ENCODE data around the gene RXRG. TPM values are rescaled to one million over a fixed set of nuclear protein-coding genes. Genes with fewer than 3 reads are reported as not detected.

The RXRG gene
- total RNA-seq, 2 experiments from 2014 or later, result 0.19 TPM; not detected in 1

DNA sequence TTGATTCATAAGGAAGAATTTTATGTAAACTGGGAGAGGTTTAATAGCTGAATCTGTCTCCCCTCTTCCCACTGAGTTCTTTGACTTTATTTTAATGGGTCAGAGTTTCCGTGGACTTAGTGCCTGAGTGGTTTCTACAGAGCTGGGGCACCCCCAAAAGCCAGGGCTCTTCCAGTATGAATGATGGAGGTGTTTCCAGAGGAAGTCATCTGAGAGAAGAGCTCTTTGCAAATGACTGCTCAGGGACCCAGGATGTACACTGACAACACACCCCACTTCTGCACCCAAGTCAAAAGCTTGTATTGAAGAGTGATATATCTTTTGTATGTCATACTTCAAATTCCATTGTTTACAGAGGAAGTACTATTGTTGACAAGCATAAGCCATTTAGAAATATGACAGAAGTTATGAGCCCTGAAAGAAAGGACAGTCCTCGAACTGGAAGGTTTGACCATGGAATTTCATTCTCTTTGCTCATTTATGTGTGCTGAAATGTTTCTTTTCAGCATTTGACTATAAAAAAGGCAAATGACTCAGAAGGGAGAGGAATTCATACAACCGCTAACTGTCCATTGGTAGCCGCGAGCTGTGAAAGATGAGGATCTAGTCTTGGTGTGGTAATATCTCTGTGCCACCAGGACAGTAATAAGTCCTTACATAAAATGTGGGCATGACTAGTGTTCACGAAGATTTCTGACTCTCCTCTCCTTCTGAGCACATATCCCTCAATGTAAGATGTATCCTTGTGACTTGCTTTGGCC, 63.0 kb downstream of the RXRG start:
- Mint-ChIP-seq H3K4me1 (ENCODE audit: low read depth) (peaks cover 3% of the 10 kb centered on the region), H3K9me3 (no peaks in the 10 kb centered on the region), H3K27ac (no peak overlapping the region), H3K4me3 (no peak overlapping the region), H3K27me3 (peaks cover 21% of the 10 kb centered on the region), H3K36me3 (no peaks in the 10 kb centered on the region)
- intact Hi-C loops (cut with micrococcal nuclease), result no loop called here
- ChIA-PET CTCF (interaction anchor here (5.5 to 6.3 kb wide), 2 partner anchors 11 to 14 kb away, joined by 28 to 56 read pairs; no protein-coding TSS in a partner anchor), POLR2A (no interaction called here)
- DNase-seq, result no peak

DNA sequence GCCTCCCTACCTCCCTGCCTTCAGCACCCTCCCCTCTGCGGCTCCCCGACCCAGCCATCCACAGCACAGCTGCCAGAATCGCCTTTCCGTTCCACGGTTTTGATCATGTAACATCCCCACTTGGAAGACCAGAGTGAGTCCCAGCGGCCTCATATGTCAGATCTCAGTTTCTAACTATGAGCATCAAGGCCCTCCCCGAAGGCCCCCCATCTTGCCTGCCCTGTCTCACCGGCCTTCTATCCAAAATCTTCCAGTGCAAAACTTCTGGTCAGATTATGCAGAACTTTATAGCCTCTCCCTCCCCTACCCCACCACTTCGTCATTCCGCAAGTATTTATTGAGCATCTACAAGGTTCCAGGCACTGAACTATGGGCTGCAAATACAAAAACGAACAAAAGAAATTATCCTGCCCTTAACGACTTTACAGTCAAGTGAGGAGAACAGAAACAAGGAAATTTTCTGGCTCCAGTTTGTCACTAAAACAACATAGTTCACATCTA, 68.1 kb downstream of the RXRG start:
- POLR2A ChIA-PET, result no interaction called here
- CTCF ChIA-PET, result interaction anchor here (0.6 to 2.9 kb wide), 4 partner anchors 8 to 17 kb away, joined by 3 to 34 read pairs (median 8); no protein-coding TSS in a partner anchor
- intact Hi-C loops (cut with micrococcal nuclease), result no loop called here
- no peaks in the 10 kb centered on the region for H3K9me3 Mint-ChIP-seq
- DNase-seq, result no peak
- H3K27me3 Mint-ChIP-seq, result peaks cover 48% of the 10 kb centered on the region
- peak overlapping the region; percentile 50 for H3K4me3 Mint-ChIP-seq
- H3K36me3 Mint-ChIP-seq, result no peaks in the 10 kb centered on the region
- no peak overlapping the region for H3K27ac Mint-ChIP-seq
- peaks cover 16% of the 10 kb centered on the region for H3K4me1 Mint-ChIP-seq (ENCODE audit: low read depth)

DNA sequence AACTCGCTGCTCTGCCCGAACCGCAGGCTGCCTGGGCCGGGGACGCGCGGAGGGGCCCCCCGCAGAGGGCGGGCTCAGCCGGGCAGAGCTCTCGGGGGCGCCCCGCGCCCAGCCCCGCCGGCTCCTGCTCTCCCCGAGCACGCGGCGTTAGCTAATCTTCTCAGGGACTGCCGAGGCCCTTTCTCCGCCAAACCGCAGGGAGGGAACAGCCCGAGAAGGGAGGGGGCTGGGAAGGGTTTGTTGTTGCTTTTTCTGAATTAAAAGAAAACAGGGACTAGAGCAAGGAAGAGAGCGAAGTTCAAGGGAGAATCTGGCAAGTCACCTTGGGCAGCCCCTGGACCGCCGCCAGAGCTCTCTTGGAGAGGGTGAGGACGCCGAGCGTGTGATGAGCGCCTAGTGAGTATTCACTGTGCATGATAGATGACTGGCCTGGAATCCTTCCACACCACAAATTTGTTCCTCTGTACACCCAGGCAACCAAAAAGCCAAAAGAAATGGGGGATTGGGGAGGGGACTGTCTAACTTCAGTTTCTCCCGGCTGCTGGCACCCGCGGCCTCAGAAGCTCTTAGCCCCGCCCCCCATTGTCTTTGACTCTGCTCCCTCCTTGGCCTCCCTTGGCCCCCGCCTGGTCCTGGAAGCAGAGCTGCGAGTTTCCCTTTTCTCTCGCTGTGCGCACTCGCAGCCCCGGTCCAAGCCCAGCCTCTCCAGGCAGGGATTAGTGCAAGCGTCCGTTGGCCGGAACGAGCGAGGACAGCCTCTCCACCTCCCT, 68.7 kb downstream of the RXRG start:
- H3K4me1 Mint-ChIP-seq (ENCODE audit: low read depth), result peaks cover 16% of the 10 kb centered on the region
- no peaks in the 10 kb centered on the region for H3K36me3 Mint-ChIP-seq
- peak overlapping the region; percentile 50 for H3K4me3 Mint-ChIP-seq
- H3K27me3 Mint-ChIP-seq, result peaks cover 51% of the 10 kb centered on the region
- no peaks in the 10 kb centered on the region for H3K9me3 Mint-ChIP-seq
- DNase-seq, result peak; percentile 64
- H3K27ac Mint-ChIP-seq, result no peak overlapping the region
- intact Hi-C loops (cut with micrococcal nuclease), result no loop called here
- ChIA-PET POLR2A (no interaction called here), CTCF (interaction anchor here (0.8 to 2.9 kb wide), 4 partner anchors 9 to 247 kb away, joined by 3 to 34 read pairs (median 8); no protein-coding TSS in a partner anchor)

DNA sequence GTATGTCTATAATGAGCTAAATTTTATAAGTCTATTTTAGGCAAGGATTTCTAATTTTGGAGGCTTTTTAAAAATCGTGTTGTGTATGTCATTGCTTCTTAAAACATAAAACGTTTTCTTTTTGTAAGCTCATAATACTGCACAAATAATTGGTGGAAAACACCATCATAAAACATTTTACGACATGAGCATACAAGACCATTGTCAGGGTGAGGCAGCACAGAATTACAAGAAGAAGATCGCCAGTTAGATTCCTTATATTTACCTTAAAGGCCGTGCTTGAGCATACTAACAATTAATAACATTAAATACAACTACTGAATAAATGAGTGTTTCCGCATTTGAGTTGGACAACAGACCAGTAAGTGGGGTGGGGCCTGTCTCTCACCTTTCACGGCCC, 69.3 kb downstream of the RXRG start:
- intact Hi-C loops (cut with micrococcal nuclease), result no loop called here
- H3K27ac Mint-ChIP-seq, result no peak overlapping the region
- peaks cover 57% of the 10 kb centered on the region for H3K27me3 Mint-ChIP-seq
- no peak for DNase-seq
- H3K9me3 Mint-ChIP-seq, result no peaks in the 10 kb centered on the region
- no peaks in the 10 kb centered on the region for H3K36me3 Mint-ChIP-seq
- ChIA-PET POLR2A (no interaction called here), CTCF (interaction anchor here (0.8 to 2.9 kb wide), 3 partner anchors 8 to 246 kb away, joined by 3 to 34 read pairs (median 4); no protein-coding TSS in a partner anchor)
- H3K4me1 Mint-ChIP-seq (ENCODE audit: low read depth), result peaks cover 16% of the 10 kb centered on the region
- no peak overlapping the region for H3K4me3 Mint-ChIP-seq

DNA sequence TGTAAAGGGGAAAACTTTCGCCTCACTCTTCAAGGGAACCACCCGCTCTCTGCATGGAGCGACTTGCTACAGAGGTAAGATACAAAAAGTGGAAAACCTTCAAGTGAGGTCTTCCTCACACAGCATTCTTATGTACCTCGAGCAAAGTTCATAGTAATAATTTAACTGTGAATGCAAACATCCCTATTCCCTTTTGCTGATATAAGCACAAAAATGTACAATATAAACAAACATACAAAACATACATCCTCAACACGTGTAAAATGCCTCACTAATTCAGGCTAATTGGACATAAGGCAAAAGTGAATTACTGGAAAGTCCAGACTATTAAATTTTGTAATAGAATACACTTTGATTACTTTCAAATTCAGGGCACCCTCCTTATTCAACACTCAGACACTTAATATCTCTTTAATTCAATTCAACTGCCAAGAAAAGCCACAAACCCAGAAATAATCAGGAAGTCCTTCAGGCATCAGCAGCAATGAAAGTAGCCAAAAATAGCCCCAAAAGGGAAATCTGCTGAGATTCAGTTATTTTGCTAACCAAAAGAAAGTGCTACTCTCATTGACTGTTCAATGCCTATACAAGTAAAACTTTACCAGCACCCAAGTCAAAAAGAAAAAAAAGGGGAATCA, 73.2 kb downstream of the RXRG start:
- intact Hi-C loops (cut with micrococcal nuclease), result no loop called here
- no peak for DNase-seq
- ChIA-PET CTCF (interaction anchor here (5.7 kb wide), 1 partner anchor 15 kb away, joined by 57 read pairs; the partner anchor contains the start of gene LMX1A), POLR2A (no interaction called here)
- Mint-ChIP-seq H3K27ac (no peak overlapping the region), H3K36me3 (no peaks in the 10 kb centered on the region), H3K4me3 (no peak overlapping the region), H3K9me3 (no peaks in the 10 kb centered on the region), H3K4me1 (ENCODE audit: low read depth) (peaks cover 11% of the 10 kb centered on the region), H3K27me3 (peaks cover 82% of the 10 kb centered on the region)

DNA sequence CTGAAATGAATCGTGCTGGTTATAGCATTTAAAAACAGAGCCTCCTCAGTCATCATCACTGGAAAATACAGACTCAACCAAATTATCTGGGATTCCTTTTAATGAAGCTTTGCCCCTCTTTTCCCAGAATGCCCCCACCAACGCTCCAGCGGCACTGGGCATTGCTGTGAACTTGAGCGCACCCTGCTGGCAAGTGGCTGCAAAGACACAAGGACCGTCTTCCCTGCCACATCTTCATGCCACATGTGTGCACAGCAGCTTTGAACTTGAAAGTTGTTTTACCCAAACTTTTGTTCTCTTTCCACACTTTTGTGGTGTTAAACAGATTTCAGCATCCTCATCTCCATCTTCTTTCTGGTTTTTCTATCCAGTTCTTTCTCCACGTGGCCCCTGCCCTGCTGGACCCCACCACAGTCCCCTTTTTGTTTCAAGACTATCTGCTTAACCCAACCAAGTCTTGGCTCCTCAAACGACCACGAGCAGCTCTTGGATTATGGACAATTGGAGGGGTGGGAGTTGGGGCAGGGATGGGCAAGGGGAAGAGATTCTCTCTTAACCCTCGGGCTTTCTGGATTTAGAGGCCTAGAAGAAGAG, 75.6 kb downstream of the RXRG start:
- Mint-ChIP-seq H3K4me3 (no peak overlapping the region), H3K36me3 (no peaks in the 10 kb centered on the region), H3K27ac (no peak overlapping the region), H3K4me1 (ENCODE audit: low read depth) (no peaks in the 10 kb centered on the region), H3K27me3 (peaks cover 63% of the 10 kb centered on the region), H3K9me3 (no peaks in the 10 kb centered on the region)
- ChIA-PET CTCF (interaction anchor here (0.6 to 5.7 kb wide), 21 partner anchors 8 to 240 kb away, joined by 3 to 57 read pairs (median 4); partner anchors contain the start of gene LMX1A), POLR2A (no interaction called here)
- intact Hi-C loops (cut with micrococcal nuclease), result loop anchor here (1.0 to 10.0 kb wide), 3 partner anchors 115 to 242 kb away; no protein-coding TSS in a partner anchor
- peak; percentile 68 for DNase-seq

DNA sequence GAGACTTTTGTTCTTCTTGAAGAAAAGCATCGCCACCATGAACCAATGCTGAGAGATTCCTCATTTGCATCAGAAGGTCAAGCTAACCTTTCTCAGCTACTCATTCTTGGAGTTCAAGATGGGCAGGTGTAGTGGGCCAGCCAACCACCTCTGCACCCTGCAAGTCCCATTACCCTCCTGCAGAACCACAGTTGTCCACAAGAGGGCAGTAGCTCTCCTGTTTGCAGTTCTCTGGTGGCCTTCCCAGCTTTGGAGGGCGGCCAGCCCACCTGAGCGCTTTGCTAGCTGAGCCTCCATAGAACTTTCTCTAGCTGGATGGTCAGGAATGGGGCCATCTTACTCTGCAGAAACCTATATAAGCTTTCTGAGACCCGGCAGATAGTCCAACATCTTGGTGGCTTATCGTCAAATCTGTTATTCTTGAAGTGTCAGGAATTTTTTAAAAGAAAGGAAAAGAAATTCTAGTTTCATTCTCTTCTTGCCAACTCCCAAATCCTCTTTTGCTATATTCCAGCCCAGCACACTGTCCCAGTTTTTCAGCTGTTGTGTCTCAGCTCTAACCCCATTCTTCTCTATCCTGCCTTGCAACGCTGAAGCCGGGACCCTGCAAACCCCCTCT, 77.4 kb downstream of the RXRG start:
- Mint-ChIP-seq H3K4me1 (ENCODE audit: low read depth) (no peaks in the 10 kb centered on the region), H3K27ac (no peak overlapping the region), H3K4me3 (no peak overlapping the region), H3K27me3 (peaks cover 54% of the 10 kb centered on the region), H3K36me3 (no peaks in the 10 kb centered on the region), H3K9me3 (no peaks in the 10 kb centered on the region)
- intact Hi-C loops (cut with micrococcal nuclease), result loop anchor here (5.0 to 10.0 kb wide), 2 partner anchors 113 to 240 kb away; no protein-coding TSS in a partner anchor
- DNase-seq, result peak; percentile 81
- CTCF ChIA-PET, result interaction anchor here (0.6 to 5.7 kb wide), 46 partner anchors 9 to 543 kb away, joined by 3 to 57 read pairs (median 4); partner anchors contain the start of gene LMX1A
- POLR2A ChIA-PET, result interaction anchor here (0.7 kb wide), 1 partner anchor 16 kb away, joined by 3 read pairs; no protein-coding TSS in a partner anchor

DNA sequence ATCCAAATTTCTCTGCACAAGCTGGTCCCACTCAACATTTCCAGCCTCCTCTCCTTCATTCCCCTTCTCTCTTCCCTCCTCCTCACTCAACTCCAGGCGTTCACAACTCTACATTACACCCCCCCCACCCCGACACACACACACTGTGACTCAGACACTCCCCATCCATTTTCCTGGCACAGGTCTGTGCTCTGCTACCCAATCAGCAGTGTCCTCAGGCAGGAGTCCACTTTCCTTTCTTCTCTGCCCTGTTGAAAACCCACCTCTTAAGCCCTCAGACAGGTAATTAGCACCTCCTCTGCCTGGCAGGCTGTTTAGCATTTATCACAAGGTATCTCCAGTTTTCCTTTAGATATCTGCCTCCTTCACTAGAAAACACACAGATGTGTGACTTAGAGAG, 79.6 kb downstream of the RXRG start:
- Mint-ChIP-seq H3K9me3 (no peaks in the 10 kb centered on the region), H3K27me3 (peaks cover 40% of the 10 kb centered on the region), H3K27ac (no peak overlapping the region), H3K4me3 (no peak overlapping the region), H3K36me3 (no peaks in the 10 kb centered on the region), H3K4me1 (ENCODE audit: low read depth) (no peaks in the 10 kb centered on the region)
- CTCF ChIA-PET, result interaction anchor here (0.9 to 1.6 kb wide), 3 partner anchors 9 to 227 kb away, joined by 3 to 7 read pairs (median 3); no protein-coding TSS in a partner anchor
- intact Hi-C loops (cut with micrococcal nuclease), result loop anchor here (5.0 to 10.0 kb wide), 2 partner anchors 111 to 238 kb away; no protein-coding TSS in a partner anchor
- POLR2A ChIA-PET, result no interaction called here
- DNase-seq, result no peak

DNA sequence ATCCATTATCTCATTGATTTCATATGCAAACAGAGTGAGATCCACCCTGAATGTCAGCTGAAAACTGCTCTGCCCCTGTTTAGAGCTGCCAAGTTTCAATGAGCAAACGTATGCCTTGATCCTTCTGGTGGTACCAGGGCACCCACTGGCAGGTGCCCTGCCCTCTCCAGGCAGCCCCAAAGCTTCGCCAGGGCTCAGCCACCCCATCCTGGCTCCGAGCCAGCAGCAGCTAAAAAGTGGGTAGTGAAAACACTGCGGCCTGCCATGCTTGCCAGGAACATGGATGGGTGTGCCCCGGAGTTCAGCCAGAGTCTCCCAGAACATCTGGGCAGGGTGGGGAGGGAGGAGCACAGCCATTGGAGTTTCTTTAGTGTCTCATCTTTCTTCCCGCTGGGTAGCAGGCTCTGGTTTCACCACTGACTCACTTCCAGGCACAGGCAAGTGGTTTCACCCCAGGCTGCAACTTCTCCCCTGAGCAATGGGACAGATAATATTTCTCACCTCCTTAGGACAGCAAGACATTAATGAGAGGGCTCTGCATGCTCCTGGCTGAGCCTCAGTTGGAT, 80.3 kb downstream of the RXRG start:
- DNase-seq, result no peak
- CTCF ChIA-PET, result interaction anchor here (1.1 to 1.6 kb wide), 2 partner anchors 10 to 228 kb away, joined by 3 to 7 read pairs; no protein-coding TSS in a partner anchor
- H3K9me3 Mint-ChIP-seq, result no peaks in the 10 kb centered on the region
- no peaks in the 10 kb centered on the region for H3K4me1 Mint-ChIP-seq (ENCODE audit: low read depth)
- no peaks in the 10 kb centered on the region for H3K36me3 Mint-ChIP-seq
- intact Hi-C loops (cut with micrococcal nuclease), result loop anchor here (5.0 to 10.0 kb wide), 2 partner anchors 110 to 237 kb away; no protein-coding TSS in a partner anchor
- H3K27ac Mint-ChIP-seq, result no peak overlapping the region
- H3K27me3 Mint-ChIP-seq, result peaks cover 39% of the 10 kb centered on the region
- no peak overlapping the region for H3K4me3 Mint-ChIP-seq
- POLR2A ChIA-PET, result no interaction called here

DNA sequence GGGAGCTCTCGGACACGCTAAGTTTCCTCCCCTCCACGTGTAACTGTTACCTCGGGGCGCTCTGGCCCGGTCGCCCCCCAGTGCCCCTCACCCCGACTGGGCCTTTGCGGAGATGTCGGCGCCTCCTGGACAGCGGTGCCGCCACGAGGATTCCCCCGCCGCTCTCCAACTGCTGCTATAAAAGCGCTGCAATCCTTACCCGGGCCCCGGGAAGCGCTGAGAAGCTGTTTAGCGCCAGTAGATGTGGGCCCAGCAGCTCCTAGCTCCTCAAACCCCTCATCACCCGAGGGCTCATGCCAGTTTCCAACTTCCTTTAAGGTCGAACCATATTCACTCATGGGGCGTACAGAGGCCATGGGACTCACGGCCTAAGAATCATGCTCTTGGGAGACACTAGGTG, 88.0 kb downstream of the RXRG start:
- no peak for DNase-seq
- intact Hi-C loops (cut with micrococcal nuclease), result loop anchor here (10.0 kb wide), 1 partner anchor 122 kb away; no protein-coding TSS in a partner anchor
- Mint-ChIP-seq H3K27me3 (peaks cover 57% of the 10 kb centered on the region), H3K4me1 (ENCODE audit: low read depth) (peaks cover 10% of the 10 kb centered on the region), H3K9me3 (no peaks in the 10 kb centered on the region), H3K36me3 (no peaks in the 10 kb centered on the region), H3K4me3 (no peak overlapping the region), H3K27ac (no peak overlapping the region)
- CTCF ChIA-PET, result interaction anchor here (7.3 kb wide), 1 partner anchor 12 kb away, joined by 57 read pairs; no protein-coding TSS in a partner anchor
- POLR2A ChIA-PET, result no interaction called here
